GM12874 (cell line): ENCODE results near the gene OSGEP.

Source experiments
- TF ChIP-seq, protein P1 (sequence below): IDR thresholded peaks from 2 replicates; pipeline ENCODE4 v1.5.1; 2011; ENCODE audit warnings: low read depth, mild to moderate bottlenecking, control low read depth, low read length, moderate library complexity; ENCODE audit not compliant: insufficient read depth

OSGEP gene

DNA sequence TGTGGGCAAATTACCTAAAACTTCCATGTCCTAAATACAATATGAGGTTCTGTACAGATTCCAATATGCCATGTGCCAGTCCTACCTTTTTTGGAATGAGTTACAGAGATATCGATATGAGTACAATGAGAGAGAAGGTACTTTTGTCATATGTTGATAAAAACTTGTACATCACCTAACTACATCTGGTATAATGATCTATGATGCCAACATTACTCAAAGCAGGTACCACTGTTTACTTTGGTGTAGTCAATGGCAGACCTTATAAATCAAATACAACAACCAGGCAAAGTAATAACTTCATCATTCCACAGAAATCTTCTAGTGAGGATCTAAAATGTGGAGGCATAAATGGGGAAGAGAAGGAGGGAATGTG, 54.0 kb downstream of the OSGEP start:
- TF ChIP-seq, protein P1, sequence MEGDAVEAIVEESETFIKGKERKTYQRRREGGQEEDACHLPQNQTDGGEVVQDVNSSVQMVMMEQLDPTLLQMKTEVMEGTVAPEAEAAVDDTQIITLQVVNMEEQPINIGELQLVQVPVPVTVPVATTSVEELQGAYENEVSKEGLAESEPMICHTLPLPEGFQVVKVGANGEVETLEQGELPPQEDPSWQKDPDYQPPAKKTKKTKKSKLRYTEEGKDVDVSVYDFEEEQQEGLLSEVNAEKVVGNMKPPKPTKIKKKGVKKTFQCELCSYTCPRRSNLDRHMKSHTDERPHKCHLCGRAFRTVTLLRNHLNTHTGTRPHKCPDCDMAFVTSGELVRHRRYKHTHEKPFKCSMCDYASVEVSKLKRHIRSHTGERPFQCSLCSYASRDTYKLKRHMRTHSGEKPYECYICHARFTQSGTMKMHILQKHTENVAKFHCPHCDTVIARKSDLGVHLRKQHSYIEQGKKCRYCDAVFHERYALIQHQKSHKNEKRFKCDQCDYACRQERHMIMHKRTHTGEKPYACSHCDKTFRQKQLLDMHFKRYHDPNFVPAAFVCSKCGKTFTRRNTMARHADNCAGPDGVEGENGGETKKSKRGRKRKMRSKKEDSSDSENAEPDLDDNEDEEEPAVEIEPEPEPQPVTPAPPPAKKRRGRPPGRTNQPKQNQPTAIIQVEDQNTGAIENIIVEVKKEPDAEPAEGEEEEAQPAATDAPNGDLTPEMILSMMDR: no peak

DNA sequence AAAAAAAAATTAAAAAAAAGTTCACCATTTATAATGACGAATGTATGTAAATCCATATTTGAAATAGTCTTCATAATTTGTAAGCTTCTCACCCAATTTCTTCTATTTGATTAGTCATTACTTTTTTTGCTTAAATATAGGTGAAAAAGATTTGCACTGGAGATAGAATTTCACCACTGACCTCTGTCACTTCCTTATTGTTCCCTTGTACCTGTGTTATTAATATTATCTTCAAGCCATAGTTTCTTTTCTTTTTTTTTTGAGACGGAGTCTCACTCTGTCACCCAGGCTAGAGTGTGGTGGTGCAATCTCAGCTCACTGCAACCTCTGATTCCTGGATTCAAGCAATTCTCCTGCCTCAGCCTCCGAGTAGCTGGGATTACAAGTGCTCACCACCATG, 57.1 kb downstream of the OSGEP start:
- TF ChIP-seq, protein P1: no peak
